PFSK-1 (cell line): ENCODE results near the gene ESCO1. TPM values are rescaled to one million over a fixed set of nuclear protein-coding genes. Genes with fewer than 3 reads are reported as not detected.
A peak's percentile ranks its signal among the peaks of the same experiment; 100 is the strongest.

Experiments
- FOXP2 ChIP-seq: optimal IDR thresholded peaks from 2 replicates; pipeline ENCODE3; 2011; ENCODE audit warnings: borderline replicate concordance, control low read depth, inconsistent platforms; ENCODE audit not compliant: insufficient read depth; ENCODE audit errors: extremely low read length, extremely low read depth
- POLR2AphosphoS5 ChIP-seq: IDR thresholded peaks from 2 replicates; pipeline ENCODE4 v1.6.1; 2012; ENCODE audit warnings: low read depth, mild to moderate bottlenecking, control low read depth, low read length, moderate library complexity
- SIN3A ChIP-seq: IDR thresholded peaks from 2 replicates; pipeline ENCODE4 v1.6.1; 2012; ENCODE audit warnings: mild to moderate bottlenecking, low read length, moderate library complexity, borderline replicate concordance; ENCODE audit not compliant: insufficient read depth
- TAF1 ChIP-seq: IDR thresholded peaks from 2 replicates; pipeline ENCODE4 v1.6.1; 2012; ENCODE audit warnings: low read length, control low read depth, borderline replicate concordance; ENCODE audit not compliant: insufficient read depth
- polyA plus RNA-seq: library from polyadenylated mRNA; unstranded; fragments of >200 nt; gene quantifications from one replicate; pipeline ENCODE4 v1.2.1, GENCODE V29; 2012; ENCODE audit warnings: low read depth, missing spikeins; ENCODE audit not compliant: insufficient read length
- TF ChIP-seq, protein P1 (sequence below), 2 experiments: IDR thresholded peaks; 2 replicates each; pipeline versions ENCODE4 v1.6.1 to v1.8.0; 2011 to 2012; ENCODE audit warnings: low read depth in 2 of 2, low read length in 2 of 2, control low read depth in 1 of 2, inconsistent platforms in 1 of 2, mild to moderate bottlenecking in 1 of 2, moderate library complexity in 1 of 2; ENCODE audit not compliant: insufficient read depth in 1 of 2

The ESCO1 gene, protein sequence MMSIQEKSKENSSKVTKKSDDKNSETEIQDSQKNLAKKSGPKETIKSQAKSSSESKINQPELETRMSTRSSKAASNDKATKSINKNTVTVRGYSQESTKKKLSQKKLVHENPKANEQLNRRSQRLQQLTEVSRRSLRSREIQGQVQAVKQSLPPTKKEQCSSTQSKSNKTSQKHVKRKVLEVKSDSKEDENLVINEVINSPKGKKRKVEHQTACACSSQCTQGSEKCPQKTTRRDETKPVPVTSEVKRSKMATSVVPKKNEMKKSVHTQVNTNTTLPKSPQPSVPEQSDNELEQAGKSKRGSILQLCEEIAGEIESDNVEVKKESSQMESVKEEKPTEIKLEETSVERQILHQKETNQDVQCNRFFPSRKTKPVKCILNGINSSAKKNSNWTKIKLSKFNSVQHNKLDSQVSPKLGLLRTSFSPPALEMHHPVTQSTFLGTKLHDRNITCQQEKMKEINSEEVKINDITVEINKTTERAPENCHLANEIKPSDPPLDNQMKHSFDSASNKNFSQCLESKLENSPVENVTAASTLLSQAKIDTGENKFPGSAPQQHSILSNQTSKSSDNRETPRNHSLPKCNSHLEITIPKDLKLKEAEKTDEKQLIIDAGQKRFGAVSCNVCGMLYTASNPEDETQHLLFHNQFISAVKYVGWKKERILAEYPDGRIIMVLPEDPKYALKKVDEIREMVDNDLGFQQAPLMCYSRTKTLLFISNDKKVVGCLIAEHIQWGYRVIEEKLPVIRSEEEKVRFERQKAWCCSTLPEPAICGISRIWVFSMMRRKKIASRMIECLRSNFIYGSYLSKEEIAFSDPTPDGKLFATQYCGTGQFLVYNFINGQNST
- polyA plus RNA-seq: 3.4 TPM

- TF ChIP-seq FOXP2 (peak; percentile 98), POLR2AphosphoS5 (0 out of 2 replicates have a peak, but pooled peaks have one; percentile 53), SIN3A (peak; percentile 79; the same call in 1 of the 2 replicates), TAF1 (peak; percentile 32; the same call in 1 of the 2 replicates)
- TF ChIP-seq, protein P1, sequence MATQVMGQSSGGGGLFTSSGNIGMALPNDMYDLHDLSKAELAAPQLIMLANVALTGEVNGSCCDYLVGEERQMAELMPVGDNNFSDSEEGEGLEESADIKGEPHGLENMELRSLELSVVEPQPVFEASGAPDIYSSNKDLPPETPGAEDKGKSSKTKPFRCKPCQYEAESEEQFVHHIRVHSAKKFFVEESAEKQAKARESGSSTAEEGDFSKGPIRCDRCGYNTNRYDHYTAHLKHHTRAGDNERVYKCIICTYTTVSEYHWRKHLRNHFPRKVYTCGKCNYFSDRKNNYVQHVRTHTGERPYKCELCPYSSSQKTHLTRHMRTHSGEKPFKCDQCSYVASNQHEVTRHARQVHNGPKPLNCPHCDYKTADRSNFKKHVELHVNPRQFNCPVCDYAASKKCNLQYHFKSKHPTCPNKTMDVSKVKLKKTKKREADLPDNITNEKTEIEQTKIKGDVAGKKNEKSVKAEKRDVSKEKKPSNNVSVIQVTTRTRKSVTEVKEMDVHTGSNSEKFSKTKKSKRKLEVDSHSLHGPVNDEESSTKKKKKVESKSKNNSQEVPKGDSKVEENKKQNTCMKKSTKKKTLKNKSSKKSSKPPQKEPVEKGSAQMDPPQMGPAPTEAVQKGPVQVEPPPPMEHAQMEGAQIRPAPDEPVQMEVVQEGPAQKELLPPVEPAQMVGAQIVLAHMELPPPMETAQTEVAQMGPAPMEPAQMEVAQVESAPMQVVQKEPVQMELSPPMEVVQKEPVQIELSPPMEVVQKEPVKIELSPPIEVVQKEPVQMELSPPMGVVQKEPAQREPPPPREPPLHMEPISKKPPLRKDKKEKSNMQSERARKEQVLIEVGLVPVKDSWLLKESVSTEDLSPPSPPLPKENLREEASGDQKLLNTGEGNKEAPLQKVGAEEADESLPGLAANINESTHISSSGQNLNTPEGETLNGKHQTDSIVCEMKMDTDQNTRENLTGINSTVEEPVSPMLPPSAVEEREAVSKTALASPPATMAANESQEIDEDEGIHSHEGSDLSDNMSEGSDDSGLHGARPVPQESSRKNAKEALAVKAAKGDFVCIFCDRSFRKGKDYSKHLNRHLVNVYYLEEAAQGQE (IDR thresholded peaks at IDR 0.05; ENCODE audit: insufficient read depth in 1 of 2, low read depth in 2 of 2, low read length in 2 of 2): no peak
These were observed at the start of gene ESCO1 for GRCh38 chr18:21600526-21601410. Gene ESCO1, minus strand, starts transcription at chr18:21600704. Its CDS starts 25,861 bp downstream, at chr18:21574843.

DNA sequence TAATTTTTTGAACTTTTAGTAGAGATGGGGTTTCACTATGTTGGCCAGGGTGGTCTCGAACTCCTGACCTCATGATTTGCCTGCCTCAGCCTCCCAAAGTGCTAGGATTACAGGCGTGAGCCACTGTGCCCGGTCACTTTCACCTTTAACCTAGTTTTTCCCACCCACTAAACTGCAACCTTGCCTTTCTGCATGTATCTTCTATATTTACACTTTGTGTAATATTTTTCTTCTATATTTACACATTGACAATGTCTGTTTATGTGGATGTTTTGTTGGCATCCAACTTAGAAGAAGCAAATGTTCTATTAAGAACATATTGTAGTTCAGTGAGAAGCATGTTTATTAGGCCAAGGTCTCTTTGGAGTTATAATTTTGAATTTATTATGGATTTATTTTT is 38.3 kb upstream of the ESCO1 start:
- TF ChIP-seq SIN3A (no peak), TAF1 (no peak), POLR2AphosphoS5 (no peak), FOXP2 (no peak)
- TF ChIP-seq, protein P1 (IDR thresholded peaks at IDR 0.05; ENCODE audit: insufficient read depth in 1 of 2, low read depth in 2 of 2, low read length in 2 of 2): no peak

DNA sequence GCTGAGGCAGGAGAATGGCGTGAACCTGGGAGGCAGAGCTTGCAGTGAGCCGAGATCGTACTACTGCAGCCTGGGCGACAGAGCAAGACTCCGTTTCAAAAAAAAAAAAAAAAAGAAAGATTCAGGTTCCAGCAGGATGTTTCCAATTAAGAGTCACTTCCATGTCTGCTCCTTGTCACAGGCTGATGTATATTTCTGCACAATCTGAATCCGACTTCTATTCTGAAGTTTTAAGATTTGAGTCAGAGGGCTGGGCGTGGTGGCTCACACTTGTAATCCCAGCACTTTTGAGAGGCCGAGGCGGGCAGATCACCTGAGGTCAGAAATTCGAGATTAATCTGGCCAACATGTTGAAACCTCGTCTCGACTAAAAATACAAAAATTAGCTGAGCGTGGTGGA is 36.3 kb upstream of the ESCO1 start:
- no peak for TF ChIP-seq TAF1
- no peak for TF ChIP-seq FOXP2
- TF ChIP-seq SIN3A: no peak
- TF ChIP-seq POLR2AphosphoS5: no peak
- TF ChIP-seq, protein P1 (IDR thresholded peaks at IDR 0.05; ENCODE audit: insufficient read depth in 1 of 2, low read depth in 2 of 2, low read length in 2 of 2): no peak

DNA sequence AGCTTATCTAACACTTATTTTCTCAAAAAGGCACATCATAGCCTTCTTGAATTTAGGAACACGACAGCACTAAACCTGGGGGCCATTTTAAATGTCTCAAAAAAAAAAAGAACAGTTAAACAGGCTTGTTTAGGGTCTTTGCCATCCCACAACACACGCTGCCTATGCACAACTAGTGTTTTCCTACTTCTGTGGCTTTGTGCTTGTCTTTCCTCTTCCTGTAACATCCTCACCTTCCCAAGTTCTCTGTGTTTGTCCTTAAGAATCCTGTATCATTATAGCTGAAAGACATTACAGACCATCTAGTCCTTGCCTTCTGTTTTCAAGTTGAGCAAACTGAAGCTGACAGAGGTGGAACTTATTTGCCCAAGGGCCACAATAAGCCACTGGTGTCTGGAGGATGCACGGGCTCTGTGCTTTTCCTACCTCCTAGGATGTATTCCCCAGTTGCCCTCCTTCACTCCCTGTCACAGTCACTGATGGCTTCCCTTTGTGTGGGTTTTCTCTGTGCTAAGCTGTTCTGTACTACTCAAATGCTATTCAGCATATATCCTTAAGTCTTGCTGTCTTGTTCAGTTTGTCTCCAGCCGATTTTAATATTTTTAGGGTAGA is 34.2 kb upstream of the ESCO1 start:
- 0 out of 2 replicates have a peak, but pooled peaks have one; percentile 40 for TF ChIP-seq POLR2AphosphoS5
- no peak for TF ChIP-seq SIN3A
